Glutamatergic neuron (in vitro differentiated cells): Measurements from ENCODE around the gene SH3BP5L. TPM values are rescaled to one million over a fixed set of nuclear protein-coding genes. Genes with fewer than 3 reads are reported as not detected.
A peak's percentile ranks its signal among the peaks of the same experiment; 100 is the strongest.

Source experiments
- DNase-seq: peaks from one replicate; pipeline ENCODE4 v3.0.0; 2022
- H3K27ac Mint-ChIP-seq: one replicate; pipeline ENCODE4 v1.8.0; 2020; ENCODE audit warnings: mild to moderate bottlenecking, mixed read lengths, inconsistent platforms; ENCODE audit not compliant: unreplicated experiment
- H3K27me3 Mint-ChIP-seq: one replicate; pipeline ENCODE4 v1.8.0; 2020; ENCODE audit warnings: mild to moderate bottlenecking, moderate library complexity, mixed read lengths, inconsistent platforms; ENCODE audit not compliant: unreplicated experiment
- H3K36me3 Mint-ChIP-seq: one replicate; pipeline ENCODE4 v1.8.0; 2020; ENCODE audit warnings: mild to moderate bottlenecking, mixed read lengths, inconsistent platforms; ENCODE audit not compliant: unreplicated experiment
- H3K4me1 Mint-ChIP-seq: one replicate; pipeline ENCODE4 v1.8.0; 2020; ENCODE audit warnings: mild to moderate bottlenecking, low read depth, mixed read lengths, inconsistent platforms; ENCODE audit not compliant: unreplicated experiment
- H3K4me3 Mint-ChIP-seq: one replicate; pipeline ENCODE4 v1.8.0; 2020; ENCODE audit warnings: mild to moderate bottlenecking, mixed read lengths, inconsistent platforms; ENCODE audit not compliant: unreplicated experiment
- H3K9me3 Mint-ChIP-seq: one replicate; pipeline ENCODE4 v1.8.0; 2020; ENCODE audit warnings: mild to moderate bottlenecking, moderate library complexity, mixed read lengths, inconsistent platforms; ENCODE audit not compliant: unreplicated experiment
- CTCF ChIP-seq: fragments of 200-600 bp; sonication (generic); IDR thresholded peaks from one replicate; pipeline ENCODE4 v1.5.0; 2021; ENCODE audit not compliant: partially characterized antibody, unreplicated experiment
- total RNA-seq: library from RNA; stranded (reverse); fragmentation: NEBNext Ultra II Directional; extraction: Animal tissue kit (Norgen Biotek cat#: 25700); gene quantifications from one replicate; pipeline ENCODE4 v1.2.1, GENCODE V29; 2021; ENCODE audit not compliant: unreplicated experiment

SH3BP5L gene
- total RNA-seq, 1 donor from 2014 or later = 74.0 TPM

DNA sequence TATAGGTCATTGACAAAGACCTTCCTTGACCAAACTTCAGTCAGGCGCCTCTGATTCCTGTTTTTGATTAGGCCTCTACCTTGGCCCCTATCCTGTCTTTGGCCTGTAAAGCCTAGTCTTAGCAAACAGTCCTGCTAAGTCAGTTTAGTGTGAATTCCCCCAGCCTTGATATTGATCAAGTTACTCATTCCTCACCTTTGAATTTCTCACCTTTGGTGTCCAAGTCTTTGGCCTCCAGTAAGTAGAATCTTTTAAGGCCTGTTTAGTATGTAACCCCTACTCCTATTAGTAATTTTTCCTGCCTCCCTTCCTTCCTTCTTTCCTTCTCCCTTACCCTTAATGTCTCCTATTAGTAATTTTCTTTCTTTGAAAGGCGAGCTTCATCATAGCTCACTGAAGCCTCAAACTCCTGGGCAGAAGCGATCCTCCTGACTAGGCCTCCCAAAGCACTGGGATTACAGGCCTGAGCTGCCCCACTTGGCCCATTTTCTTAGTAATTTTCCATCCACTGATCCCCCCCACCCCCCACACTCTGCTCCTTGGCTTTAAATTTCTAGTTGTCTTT lies 46.2 kb upstream of the SH3BP5L start:
- H3K9me3 Mint-ChIP-seq = peaks cover 22% of the 10 kb centered on the region

DNA sequence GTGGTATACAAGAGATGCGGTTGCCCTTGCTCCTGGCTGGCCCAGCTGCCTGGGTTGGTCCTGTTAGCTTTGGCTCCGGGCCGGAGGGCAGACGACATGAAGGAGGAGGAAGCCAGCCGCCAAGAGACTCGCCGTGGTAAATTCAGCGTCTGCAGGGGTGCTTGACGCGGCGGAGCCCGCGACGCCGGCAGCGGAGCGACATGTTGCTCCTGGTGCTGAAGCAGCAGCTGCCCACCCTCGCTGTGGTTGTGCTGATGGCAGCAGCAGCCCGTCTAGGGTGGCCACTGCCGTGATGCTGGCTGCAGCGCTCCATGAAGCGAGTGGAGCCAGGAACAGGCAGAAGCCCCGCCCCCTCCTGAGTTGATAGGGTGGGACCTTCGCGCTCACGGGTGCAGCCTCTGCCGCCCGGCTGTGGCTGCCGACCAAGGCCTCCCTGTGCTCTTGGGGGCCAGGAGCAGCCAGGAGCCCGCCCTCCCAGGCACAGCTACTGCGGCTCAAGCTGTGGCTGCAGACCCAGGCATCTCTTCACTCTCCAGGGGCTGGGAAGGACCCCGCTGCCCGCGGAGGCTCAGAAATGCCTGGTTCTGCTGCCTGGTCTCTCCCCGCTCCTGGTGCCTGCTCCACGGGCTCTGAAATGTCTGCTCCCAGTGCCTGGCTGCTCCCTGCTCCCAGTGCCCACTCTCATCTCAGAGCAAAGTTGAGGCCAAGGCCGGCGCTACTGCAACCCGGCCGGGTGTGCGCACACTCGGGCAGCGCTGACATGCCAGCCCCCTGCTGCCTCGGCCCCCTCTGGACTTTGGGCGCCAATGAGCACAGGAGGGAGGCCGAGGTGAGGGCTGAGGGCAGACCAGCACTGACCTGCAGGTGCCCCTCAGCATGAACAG lies 37.5 kb upstream of the SH3BP5L start:
- TF ChIP-seq CTCF = no peak
- peak overlapping the region; percentile 69 for H3K27ac Mint-ChIP-seq
- peaks cover 16% of the 10 kb centered on the region for H3K4me1 Mint-ChIP-seq
- H3K9me3 Mint-ChIP-seq = peaks cover 18% of the 10 kb centered on the region
- peak; percentile 89 for DNase-seq
- no peaks in the 10 kb centered on the region for H3K36me3 Mint-ChIP-seq
- H3K27me3 Mint-ChIP-seq = peaks cover 23% of the 10 kb centered on the region
- peak overlapping the region; percentile 96 for H3K4me3 Mint-ChIP-seq

More for the DNA sequence above, 46.2 kb upstream of the SH3BP5L start:
- DNase-seq = no peak
- Mint-ChIP-seq H3K4me1 (no peaks in the 10 kb centered on the region), H3K36me3 (no peaks in the 10 kb centered on the region), H3K4me3 (peak overlapping the region; percentile 58), H3K27me3 (peaks cover 24% of the 10 kb centered on the region), H3K27ac (no peak overlapping the region)
- TF ChIP-seq CTCF = no peak

- Mint-ChIP-seq H3K27ac (peak overlapping the region; percentile 69), H3K4me1 (peaks cover 16% of the 10 kb centered on the region), H3K27me3 (peaks cover 25% of the 10 kb centered on the region)
These were observed 36.9 kb upstream of the SH3BP5L start for GRCh38 chr1:248862695-248862997.

DNA sequence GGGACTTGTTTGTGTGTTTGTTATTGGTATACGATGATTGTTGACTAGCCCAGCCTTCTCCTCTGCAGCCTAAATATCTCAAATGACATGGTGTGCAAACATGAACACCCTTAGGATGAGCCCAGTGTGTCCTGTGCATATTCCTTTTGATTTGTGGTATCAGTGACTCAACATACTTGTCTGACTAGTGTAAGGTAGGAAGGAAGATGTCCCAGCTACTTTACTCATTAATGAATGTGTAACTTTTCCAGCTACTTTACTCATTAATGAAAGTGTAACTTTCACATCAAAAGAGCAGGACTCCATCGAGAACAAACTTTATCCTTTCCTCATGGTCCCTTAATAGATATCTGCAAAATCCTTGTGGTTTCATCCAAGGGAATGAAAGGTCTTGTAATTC lies 35.9 kb upstream of the SH3BP5L start:
- no peak for TF ChIP-seq CTCF
- peaks cover 20% of the 10 kb centered on the region for H3K9me3 Mint-ChIP-seq
- no peak overlapping the region for H3K27ac Mint-ChIP-seq
- H3K36me3 Mint-ChIP-seq = no peaks in the 10 kb centered on the region
- peaks cover 16% of the 10 kb centered on the region for H3K4me1 Mint-ChIP-seq
- DNase-seq = no peak
- H3K27me3 Mint-ChIP-seq = peaks cover 25% of the 10 kb centered on the region
- no peak overlapping the region for H3K4me3 Mint-ChIP-seq

More at GRCh38 chr1:248862695-248862997, 36.9 kb upstream of the SH3BP5L start:
- TF ChIP-seq CTCF = no peak
- no peak for DNase-seq
- no peaks in the 10 kb centered on the region for H3K36me3 Mint-ChIP-seq
- H3K4me3 Mint-ChIP-seq = peak overlapping the region; percentile 83
- peaks cover 20% of the 10 kb centered on the region for H3K9me3 Mint-ChIP-seq

DNA sequence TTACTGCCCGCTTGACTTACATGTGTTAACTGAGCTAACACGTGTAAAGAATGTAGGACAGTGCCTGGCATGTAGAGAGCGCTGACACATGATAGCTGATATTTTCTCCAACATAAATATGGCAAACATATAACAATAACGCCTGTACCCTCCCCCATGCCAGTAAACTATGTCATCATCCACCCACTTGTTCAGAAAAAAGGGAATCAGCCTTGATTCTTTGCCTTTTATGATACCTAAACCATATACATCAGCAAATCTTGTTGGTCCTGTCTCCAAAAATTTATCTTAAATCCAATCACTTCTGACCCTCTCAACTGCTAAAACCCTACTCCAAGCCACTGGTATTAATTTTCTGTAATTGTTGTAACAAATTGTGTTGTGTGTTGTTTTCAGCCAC lies 34.3 kb upstream of the SH3BP5L start:
- Mint-ChIP-seq H3K27me3 (peaks cover 24% of the 10 kb centered on the region), H3K36me3 (no peaks in the 10 kb centered on the region), H3K4me3 (peak overlapping the region; percentile 91), H3K27ac (peak overlapping the region; percentile 91), H3K4me1 (peaks cover 16% of the 10 kb centered on the region), H3K9me3 (peaks cover 24% of the 10 kb centered on the region)
- DNase-seq = no peak
- TF ChIP-seq CTCF = no peak
